Measurements from ENCODE around the gene SP2.

The SP2 gene

DNA sequence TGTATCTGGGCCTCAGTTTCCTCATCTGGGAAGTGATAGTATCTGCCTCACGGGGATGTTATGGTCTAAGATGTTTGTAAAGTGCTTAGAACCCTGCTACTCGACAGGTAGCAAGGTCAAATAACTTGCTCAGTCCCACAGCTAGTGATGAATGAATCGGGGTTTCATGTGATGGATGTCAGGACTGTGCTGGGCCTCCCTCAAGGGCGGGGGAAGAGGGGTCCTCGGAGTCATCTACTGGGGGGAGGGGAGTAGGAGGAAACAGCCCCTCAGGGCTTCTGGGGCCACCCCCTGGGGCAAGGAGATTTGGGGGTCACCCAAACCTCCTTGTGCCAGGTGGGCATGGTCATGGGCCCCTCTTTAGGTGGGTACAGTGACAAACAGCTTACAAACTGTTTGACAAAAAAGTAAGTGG, 46.1 kb downstream of the SP2 start:
- TF ChIP-seq TCF12 (IDR thresholded peaks at IDR 0.05; ENCODE audit: low read depth) (no peak), FOXM1 (IDR thresholded peaks at IDR 0.05; ENCODE audit: borderline replicate concordance, low read depth) (no peak), TAF1 (IDR thresholded peaks at IDR 0.05; ENCODE audit: low read depth) (no peak), EP300 (IDR thresholded peaks at IDR 0.05; ENCODE audit: borderline replicate concordance) (no peak), NFIC (IDR thresholded peaks at IDR 0.05) (no peak), CEBPB (IDR thresholded peaks at IDR 0.05) (no peak), TEAD4 (IDR thresholded peaks at IDR 0.05) (no peak), YY1 (IDR thresholded peaks at IDR 0.05; ENCODE audit: low read depth) (no peak)

DNA sequence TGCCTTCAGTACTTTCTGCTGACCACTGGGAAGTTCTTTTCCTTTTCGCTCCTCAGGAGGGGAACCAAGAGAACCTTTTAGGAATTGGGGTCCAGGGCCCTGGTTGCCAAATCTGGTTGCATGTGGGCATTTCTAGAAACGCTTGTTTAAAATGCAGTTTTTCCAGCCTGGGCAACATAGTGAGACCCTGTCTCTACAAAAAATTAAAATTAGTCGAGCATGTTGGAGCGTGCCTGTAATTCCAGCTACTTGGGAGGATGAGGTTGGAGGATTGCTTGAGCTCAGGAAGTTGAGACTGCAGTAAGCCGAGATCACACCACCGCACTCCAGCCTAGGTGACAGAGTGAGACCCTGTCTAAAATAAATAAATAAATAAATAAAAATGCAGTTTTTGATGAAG, 46.5 kb downstream of the SP2 start:
- TF ChIP-seq ZBTB7A (IDR thresholded peaks at IDR 0.05; ENCODE audit: low read depth) (no peak), CEBPB (IDR thresholded peaks at IDR 0.05) (no peak), NFIC (IDR thresholded peaks at IDR 0.05) (no peak), YY1 (IDR thresholded peaks at IDR 0.05; ENCODE audit: low read depth) (no peak), EGR1 (IDR thresholded peaks at IDR 0.05) (no peak), RAD21 (IDR thresholded peaks at IDR 0.05; ENCODE audit: low read depth) (no peak), TCF12 (IDR thresholded peaks at IDR 0.05; ENCODE audit: low read depth) (no peak), EP300 (IDR thresholded peaks at IDR 0.05; ENCODE audit: borderline replicate concordance) (no peak), TAF1 (IDR thresholded peaks at IDR 0.05; ENCODE audit: low read depth) (no peak), CREB1 (IDR thresholded peaks at IDR 0.05; ENCODE audit: low read depth) (no peak)
- TF ChIP-seq, protein P1, sequence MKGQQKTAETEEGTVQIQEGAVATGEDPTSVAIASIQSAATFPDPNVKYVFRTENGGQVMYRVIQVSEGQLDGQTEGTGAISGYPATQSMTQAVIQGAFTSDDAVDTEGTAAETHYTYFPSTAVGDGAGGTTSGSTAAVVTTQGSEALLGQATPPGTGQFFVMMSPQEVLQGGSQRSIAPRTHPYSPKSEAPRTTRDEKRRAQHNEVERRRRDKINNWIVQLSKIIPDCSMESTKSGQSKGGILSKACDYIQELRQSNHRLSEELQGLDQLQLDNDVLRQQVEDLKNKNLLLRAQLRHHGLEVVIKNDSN (IDR thresholded peaks at IDR 0.05) = no peak
- TF ChIP-seq, protein P2, sequence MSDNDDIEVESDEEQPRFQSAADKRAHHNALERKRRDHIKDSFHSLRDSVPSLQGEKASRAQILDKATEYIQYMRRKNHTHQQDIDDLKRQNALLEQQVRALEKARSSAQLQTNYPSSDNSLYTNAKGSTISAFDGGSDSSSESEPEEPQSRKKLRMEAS (IDR thresholded peaks at IDR 0.05) = no peak

DNA sequence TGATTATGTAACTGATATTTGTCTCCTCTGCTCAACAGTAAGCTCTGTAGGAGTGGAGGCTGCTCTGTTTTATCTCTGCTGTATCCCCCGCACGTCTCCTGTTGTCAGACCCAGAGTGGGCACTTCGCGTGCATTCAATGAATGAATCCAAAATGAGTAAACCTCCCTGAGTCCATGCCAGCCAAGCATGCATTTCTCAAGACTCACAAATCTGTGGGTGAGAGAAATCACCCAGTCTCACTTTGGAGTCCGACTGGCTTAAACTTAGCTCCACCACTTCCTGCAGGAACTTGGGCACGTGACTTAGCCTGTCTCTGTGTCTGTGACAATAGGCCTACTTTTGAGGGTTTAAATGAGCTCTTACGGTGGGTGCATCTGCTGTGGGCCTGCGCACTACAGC, 49.0 kb downstream of the SP2 start:
- TF ChIP-seq, protein P1 (IDR thresholded peaks at IDR 0.05) = no peak
- TF ChIP-seq NFIC (IDR thresholded peaks at IDR 0.05) = no peak
- TF ChIP-seq, protein P2 (IDR thresholded peaks at IDR 0.05) = no peak
- TF ChIP-seq EGR1 (IDR thresholded peaks at IDR 0.05) = no peak
- TF ChIP-seq TCF12 (IDR thresholded peaks at IDR 0.05; ENCODE audit: low read depth) = no peak
- TF ChIP-seq FOXM1 (IDR thresholded peaks at IDR 0.05; ENCODE audit: borderline replicate concordance, low read depth) = no peak
- no peak for TF ChIP-seq RAD21 (IDR thresholded peaks at IDR 0.05; ENCODE audit: low read depth)
- no peak for TF ChIP-seq YY1 (IDR thresholded peaks at IDR 0.05; ENCODE audit: low read depth)

DNA sequence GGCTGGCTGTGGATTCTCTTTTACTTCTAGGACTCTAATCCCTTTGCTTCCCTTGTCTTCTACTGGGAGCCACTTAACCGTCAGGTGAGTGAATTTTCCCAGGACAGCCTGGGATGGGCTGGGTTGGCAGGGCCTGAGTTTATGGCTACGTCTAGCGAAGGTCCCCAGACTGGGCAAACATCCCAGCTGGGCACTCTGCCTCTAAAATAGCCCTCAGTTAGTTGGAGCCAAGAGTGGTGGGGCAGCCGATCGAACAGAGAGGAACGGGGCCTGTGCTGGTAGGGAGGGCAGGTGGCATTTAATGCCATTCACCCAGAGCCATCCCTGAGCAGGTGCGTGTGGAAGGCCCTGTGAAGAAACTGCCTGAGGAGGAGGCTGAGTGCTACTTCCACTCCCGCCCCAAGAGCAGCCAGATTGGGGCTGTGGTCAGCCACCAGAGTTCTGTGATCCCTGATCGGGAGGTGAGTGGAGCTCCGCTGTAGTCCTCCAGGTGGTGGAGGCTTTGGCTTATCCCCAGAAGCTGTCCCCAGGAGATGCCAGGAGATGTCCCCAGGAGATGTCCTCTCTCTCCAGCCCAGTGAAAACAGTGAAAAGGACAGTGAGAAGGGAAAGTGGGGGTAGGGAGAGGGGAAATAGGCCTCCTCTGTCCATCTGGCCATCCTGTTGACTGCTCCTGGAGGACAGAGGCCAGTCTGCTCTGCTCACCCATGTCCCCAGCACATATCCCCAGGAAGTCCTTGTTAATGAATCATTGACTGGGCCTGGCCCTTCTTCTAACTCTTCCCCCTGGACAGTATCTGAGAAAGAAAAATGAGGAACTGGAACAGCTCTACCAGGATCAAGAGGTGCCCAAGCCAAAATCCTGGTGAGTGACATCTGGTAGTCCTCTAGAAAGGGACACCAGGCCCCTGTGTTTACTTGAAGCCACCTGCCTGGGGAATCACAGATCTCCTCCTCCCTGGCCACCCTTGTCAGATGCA, 49.8 kb downstream of the SP2 start:
- TF ChIP-seq CEBPB (IDR thresholded peaks at IDR 0.05) (no peak), YY1 (IDR thresholded peaks at IDR 0.05; ENCODE audit: low read depth) (no peak), EP300 (IDR thresholded peaks at IDR 0.05; ENCODE audit: borderline replicate concordance) (no peak)

DNA sequence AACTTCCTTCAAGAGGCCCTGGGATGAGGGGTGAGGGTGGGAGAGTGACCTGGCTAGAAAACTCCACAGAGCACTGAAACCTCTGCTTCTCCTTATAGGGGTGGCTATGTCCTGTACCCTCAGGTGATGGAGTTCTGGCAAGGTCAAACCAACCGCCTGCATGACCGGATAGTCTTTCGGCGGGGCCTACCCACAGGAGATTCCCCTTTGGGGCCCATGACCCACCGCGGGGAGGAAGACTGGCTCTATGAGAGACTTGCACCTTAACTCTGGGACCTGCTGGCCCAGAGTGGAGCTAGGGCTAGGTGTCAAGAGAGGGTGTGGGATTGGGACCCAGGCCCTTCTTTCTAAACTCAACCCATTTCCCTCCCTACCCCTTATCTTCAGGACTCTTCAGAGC, 50.5 kb downstream of the SP2 start:
- TF ChIP-seq CREB1 (IDR thresholded peaks at IDR 0.05; ENCODE audit: low read depth) (no peak), CEBPB (IDR thresholded peaks at IDR 0.05) (no peak), NFIC (IDR thresholded peaks at IDR 0.05) (no peak), TEAD4 (IDR thresholded peaks at IDR 0.05) (no peak), EGR1 (IDR thresholded peaks at IDR 0.05) (no peak)
- TF ChIP-seq, protein P3, sequence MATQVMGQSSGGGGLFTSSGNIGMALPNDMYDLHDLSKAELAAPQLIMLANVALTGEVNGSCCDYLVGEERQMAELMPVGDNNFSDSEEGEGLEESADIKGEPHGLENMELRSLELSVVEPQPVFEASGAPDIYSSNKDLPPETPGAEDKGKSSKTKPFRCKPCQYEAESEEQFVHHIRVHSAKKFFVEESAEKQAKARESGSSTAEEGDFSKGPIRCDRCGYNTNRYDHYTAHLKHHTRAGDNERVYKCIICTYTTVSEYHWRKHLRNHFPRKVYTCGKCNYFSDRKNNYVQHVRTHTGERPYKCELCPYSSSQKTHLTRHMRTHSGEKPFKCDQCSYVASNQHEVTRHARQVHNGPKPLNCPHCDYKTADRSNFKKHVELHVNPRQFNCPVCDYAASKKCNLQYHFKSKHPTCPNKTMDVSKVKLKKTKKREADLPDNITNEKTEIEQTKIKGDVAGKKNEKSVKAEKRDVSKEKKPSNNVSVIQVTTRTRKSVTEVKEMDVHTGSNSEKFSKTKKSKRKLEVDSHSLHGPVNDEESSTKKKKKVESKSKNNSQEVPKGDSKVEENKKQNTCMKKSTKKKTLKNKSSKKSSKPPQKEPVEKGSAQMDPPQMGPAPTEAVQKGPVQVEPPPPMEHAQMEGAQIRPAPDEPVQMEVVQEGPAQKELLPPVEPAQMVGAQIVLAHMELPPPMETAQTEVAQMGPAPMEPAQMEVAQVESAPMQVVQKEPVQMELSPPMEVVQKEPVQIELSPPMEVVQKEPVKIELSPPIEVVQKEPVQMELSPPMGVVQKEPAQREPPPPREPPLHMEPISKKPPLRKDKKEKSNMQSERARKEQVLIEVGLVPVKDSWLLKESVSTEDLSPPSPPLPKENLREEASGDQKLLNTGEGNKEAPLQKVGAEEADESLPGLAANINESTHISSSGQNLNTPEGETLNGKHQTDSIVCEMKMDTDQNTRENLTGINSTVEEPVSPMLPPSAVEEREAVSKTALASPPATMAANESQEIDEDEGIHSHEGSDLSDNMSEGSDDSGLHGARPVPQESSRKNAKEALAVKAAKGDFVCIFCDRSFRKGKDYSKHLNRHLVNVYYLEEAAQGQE (IDR thresholded peaks at IDR 0.05; ENCODE audit: low read depth) = no peak
- TF ChIP-seq, protein P1 (IDR thresholded peaks at IDR 0.05) = no peak

DNA sequence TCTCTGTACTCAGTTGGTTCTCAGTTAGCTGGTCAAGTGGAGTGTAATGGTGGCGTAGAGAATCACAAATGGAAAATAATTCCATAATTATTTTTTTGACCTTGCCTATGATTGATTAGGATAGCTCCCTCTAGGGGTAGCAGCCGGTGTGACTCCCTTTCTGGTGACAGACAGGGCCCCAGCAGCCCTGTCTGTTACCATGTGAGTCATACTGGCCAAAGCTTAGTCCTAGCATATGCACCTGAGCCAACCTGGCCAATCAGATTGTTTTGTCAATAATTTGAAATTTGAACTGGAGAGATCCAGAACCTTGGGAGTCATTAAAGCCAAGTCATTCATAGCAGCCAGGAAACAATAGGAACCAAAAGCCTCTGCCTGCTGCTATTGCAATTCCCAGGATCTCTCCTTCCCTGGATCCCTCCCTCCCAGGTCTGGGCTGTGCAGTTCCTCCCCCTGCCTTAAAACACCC, 50.9 kb downstream of the SP2 start:
- TF ChIP-seq NFIC (IDR thresholded peaks at IDR 0.05) (no peak), TAF1 (IDR thresholded peaks at IDR 0.05; ENCODE audit: low read depth) (no peak), CREB1 (IDR thresholded peaks at IDR 0.05; ENCODE audit: low read depth) (no peak), TCF12 (IDR thresholded peaks at IDR 0.05; ENCODE audit: low read depth) (0 out of 2 replicates have a peak, but pooled peaks have one; percentile 14), TEAD4 (IDR thresholded peaks at IDR 0.05) (no peak), EP300 (IDR thresholded peaks at IDR 0.05; ENCODE audit: borderline replicate concordance) (no peak; the same call in 1 of the 2 replicates), FOXM1 (IDR thresholded peaks at IDR 0.05; ENCODE audit: borderline replicate concordance, low read depth) (peak; percentile 91), EGR1 (IDR thresholded peaks at IDR 0.05) (no peak), ZBTB7A (IDR thresholded peaks at IDR 0.05; ENCODE audit: low read depth) (no peak), RAD21 (IDR thresholded peaks at IDR 0.05; ENCODE audit: low read depth) (peak; percentile 32; the same call in 1 of the 2 replicates), CEBPB (IDR thresholded peaks at IDR 0.05) (0 out of 2 replicates have a peak, but pooled peaks have one; percentile 19), YY1 (IDR thresholded peaks at IDR 0.05; ENCODE audit: low read depth) (no peak)
- TF ChIP-seq, protein P2 (IDR thresholded peaks at IDR 0.05) = peak; percentile 38; the same call in 1 of the 2 replicates
- TF ChIP-seq, protein P3 (IDR thresholded peaks at IDR 0.05; ENCODE audit: low read depth) = no peak
- TF ChIP-seq, protein P1 (IDR thresholded peaks at IDR 0.05) = peak; percentile 81

Measured in Ishikawa (cell line).